C4-2B (cell line): ENCODE measurements around the gene AFMID.

Experiments used
- H3K27ac ChIP-seq: fragments of 450-650 bp; 2 replicates; pipeline ENCODE4 v1.5.1; 2017
- CTCF ChIP-seq: fragments of 450-650 bp; conservative IDR thresholded peaks from 2 replicates; pipeline ENCODE4 v1.5.1; 2017; ENCODE audit warnings: mild to moderate bottlenecking
- ZFX ChIP-seq: fragments of 450-650 bp; IDR thresholded peaks from 2 replicates; pipeline ENCODE4 v1.6.1; 2017

Gene AFMID

GRCh38 chr17:78185981-78186691, 1.0 kb upstream of the AFMID start:
- peak overlapping the region; percentile 92 for H3K27ac ChIP-seq
- TF ChIP-seq CTCF (no peak), ZFX (no peak)

GRCh38 chr17:78196716-78197115, 9.6 kb downstream of the AFMID start:
- H3K27ac ChIP-seq, result no peak overlapping the region
- TF ChIP-seq CTCF (no peak), ZFX (no peak)

GRCh38 chr17:78197147-78197832, 10.1 kb downstream of the AFMID start:
- TF ChIP-seq ZFX (no peak), CTCF (no peak)
- peak overlapping the region; percentile 71; the same call in 1 of the 2 replicates for H3K27ac ChIP-seq

- TF ChIP-seq ZFX (no peak), CTCF (no peak)
- H3K27ac ChIP-seq, result peak overlapping the region; percentile 71
Observed at GRCh38 chr17:78200451-78200850, 13.3 kb downstream of the AFMID start.

GRCh38 chr17:78202666-78203065, 15.5 kb downstream of the AFMID start:
- TF ChIP-seq CTCF, result no peak
- no peak for TF ChIP-seq ZFX
- no peak overlapping the region for H3K27ac ChIP-seq

- H3K27ac ChIP-seq, result no peak overlapping the region
- TF ChIP-seq ZFX (no peak), CTCF (no peak)
Observed at GRCh38 chr17:78204387-78205123, 17.4 kb downstream of the AFMID start.
